AG08396 (cell line): Measurements from ENCODE around the gene POC1A.
A peak's percentile ranks its signal among the peaks of the same experiment; 100 is the strongest.

Experiments used
- DNase-seq: peaks from one replicate; pipeline ENCODE4 v3.0.0; 2012; ENCODE audit warnings: low spot score, mixed read lengths

The POC1A gene

DNA sequence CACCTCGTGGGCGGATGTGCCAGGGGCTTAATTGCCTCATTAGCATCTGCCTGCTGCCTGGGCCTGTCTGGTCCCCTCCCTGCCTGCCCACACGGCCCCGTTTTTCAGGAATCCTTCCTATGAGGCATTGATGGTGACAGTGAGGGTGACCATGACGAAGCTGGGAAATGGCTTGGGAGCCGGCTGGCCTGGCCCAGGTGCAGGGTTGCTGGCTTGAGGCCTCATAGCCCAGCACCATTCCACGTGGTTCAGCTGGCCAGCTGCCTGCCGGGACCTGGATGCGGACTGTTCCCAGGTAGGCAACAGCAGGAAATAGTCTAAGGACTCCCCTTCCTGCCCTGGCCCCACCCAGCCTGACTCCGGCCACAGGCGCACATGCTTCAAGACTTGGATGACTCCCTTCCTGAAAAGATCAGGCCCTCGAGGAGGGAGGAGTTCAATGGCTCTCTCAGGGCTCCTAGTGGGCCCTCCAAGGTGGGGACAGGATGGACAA, 88.9 kb downstream of the POC1A start:
- DNase-seq, result no peak

GRCh38 chr3:52064561-52064960, 89.7 kb downstream of the POC1A start:
- DNase-seq, result no peak

GRCh38 chr3:52063026-52063723, 91.0 kb downstream of the POC1A start:
- DNase-seq, result no peak

GRCh38 chr3:52062505-52062904, 91.7 kb downstream of the POC1A start:
- DNase-seq, result peak; percentile 86

DNA sequence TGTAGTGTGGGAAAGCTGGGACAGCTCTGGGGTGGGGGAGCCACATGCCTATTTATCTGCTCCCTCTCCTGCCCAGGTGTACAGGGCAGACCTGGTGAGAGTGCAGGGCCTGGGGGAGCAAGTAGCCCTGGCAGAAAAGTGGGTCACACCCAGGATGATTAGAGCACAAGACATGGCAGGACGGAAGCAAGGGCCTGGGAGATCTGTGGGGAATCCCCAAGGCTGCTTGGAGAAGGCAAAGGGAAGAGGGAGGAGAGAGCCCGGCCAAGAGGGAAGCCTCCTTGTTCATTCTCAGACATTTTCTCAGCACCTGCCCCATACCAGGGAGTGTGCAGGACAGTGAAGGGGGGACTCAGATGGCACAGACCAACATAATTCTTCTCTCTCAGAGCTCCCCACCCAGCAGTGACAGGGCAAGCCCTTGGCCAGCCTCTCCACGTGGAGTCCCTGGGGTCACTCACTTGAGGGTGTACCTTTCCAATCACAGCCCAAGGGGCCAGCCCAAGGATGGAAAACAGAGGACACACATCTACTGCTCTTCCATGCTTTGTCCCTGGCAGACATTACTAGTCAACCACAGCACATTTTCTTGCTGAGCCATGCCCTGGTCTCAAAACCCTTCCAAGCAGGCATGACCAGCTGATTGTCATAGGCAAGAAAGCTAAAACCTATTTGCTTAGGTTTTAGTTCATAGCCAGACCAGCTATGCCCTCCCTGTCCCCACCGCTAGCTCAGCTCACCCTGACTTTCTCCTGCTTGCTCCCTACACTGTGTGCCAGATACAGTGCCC, 92.9 kb downstream of the POC1A start:
- DNase-seq, result no peak

GRCh38 chr3:52059781-52060180, 94.4 kb downstream of the POC1A start:
- no peak for DNase-seq

GRCh38 chr3:52057812-52058495, 96.3 kb downstream of the POC1A start:
- DNase-seq, result no peak

DNA sequence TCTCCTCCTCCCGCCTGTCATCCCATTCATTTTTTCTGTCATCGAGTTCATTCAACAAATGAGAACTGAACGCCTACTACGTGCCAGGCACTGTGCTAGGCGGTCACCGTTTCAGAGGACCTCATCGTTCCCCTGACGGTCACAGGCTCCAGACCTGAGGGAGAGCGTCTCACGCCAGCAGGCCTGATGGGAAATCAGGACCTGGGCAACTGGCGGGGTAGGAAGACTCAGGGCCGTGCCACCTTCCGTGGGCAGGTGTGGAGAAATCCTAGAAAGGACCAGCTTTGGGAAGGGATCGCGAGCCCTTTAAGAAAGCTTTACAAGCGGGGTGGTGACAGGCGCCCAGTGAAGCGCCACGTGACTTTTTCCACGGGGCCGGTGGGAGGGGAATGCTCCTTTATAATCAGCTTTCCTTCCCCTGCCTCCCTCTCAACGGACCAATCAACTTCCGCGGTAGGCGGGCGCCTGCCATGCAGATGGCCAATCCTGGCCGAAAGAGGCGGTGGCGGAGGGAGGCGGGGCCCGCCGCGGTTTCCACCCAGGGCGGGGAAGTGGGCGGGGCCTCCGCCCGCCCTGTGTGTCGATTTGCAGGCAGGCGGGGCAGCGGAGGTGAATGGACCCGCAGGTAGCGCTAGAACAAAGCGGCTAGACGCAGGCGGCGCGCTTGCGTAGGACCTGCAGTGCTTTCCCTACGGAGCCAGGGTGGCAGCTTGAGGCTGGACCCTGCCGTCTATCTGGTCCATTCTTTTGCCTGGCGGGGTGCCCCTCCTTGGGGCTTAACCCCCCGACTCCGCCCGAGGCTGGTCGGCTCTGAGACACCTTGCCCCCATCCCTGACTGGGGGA, 97.0 kb downstream of the POC1A start:
- peak; percentile 98 for DNase-seq

- peak; percentile 81 for DNase-seq
Observed at GRCh38 chr3:52056521-52056967, 97.7 kb downstream of the POC1A start, which contains the start of gene DUSP7. DUSP7 (minus strand) TSS chr3:52056571; CDS start chr3:52056366, 205 bp downstream.

DNA sequence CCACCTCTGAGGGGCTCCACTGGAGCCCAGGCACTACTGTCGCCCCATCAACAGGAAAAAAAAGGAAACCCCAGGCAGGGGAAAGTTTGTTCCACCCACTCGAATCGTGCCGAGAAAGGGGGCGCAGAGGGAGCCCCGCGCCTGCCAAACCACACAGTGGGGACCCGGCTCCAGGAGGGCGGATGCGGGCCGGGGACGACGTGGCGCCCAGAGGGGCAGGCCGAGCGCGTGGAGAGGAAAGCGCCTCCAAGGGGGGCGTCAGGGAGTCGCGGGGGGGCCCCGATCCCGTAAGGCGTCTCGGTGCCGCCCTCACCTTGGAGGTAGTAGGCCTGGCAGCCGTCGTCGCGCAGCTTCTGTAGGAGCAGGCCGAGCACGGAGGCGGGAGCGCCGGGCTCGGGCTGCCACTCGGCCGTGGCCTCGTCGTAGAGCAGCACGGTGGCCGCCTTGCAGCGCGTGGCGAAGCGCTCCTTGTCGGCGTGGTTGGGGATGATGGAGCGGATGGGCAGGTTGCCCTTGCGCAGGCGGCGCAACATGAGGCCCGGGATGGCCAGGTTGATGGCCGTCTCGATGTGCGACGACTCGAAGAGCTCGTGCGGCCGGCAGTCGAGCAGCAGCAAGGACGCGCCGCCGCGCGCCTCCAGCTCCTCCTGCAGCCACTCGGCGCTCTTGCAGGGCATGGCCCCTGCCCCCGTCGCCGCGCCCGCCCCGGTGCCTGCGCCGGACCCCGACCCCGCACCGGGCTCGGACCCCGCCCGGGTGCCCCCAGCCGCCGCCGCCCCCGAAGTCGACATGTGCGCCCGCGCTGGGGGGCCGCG, 98.5 kb downstream of the POC1A start:
- DNase-seq, result peak; percentile 67

DNA sequence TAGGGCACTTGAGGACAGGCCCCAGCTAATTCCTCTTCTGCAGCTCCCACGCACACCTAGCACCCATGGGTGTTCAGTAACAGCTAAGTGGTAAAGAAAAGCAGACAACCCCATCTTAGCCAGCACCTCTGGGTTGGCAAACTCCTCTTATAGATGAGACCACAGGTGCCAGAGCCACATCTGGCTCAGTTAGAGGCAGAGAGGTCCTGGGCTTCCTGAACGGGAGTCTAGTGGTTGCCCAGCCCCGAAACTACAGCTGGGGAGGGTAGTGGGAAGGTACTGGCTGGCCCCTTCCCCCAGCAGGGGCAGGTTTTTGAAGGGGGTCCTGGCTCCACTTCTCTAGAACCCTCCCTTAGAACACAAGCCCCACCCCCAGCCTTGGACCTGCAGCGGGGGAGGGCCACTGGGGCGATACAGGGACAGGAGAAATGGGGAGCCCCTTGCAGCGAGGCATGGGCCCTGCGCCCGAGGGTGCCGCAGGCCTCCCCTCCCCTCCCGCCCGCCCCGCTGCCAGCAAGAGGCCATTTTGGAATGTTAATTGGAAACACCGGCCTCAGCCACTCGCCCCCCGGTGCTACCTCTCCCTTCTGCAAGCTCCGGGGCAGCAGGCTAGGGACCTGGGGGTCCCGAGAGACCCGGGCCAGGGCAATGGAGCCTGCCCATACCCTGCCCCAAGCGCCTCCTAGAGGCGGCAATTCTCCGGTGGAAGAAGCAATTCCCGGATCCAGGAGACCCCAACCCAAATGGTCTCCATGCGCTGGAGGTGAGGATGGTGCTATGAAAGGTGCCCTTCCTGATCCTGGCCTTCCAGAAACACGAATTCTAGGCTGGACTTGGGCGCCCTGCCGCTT, 99.3 kb downstream of the POC1A start:
- peak; percentile 68 for DNase-seq

DNA sequence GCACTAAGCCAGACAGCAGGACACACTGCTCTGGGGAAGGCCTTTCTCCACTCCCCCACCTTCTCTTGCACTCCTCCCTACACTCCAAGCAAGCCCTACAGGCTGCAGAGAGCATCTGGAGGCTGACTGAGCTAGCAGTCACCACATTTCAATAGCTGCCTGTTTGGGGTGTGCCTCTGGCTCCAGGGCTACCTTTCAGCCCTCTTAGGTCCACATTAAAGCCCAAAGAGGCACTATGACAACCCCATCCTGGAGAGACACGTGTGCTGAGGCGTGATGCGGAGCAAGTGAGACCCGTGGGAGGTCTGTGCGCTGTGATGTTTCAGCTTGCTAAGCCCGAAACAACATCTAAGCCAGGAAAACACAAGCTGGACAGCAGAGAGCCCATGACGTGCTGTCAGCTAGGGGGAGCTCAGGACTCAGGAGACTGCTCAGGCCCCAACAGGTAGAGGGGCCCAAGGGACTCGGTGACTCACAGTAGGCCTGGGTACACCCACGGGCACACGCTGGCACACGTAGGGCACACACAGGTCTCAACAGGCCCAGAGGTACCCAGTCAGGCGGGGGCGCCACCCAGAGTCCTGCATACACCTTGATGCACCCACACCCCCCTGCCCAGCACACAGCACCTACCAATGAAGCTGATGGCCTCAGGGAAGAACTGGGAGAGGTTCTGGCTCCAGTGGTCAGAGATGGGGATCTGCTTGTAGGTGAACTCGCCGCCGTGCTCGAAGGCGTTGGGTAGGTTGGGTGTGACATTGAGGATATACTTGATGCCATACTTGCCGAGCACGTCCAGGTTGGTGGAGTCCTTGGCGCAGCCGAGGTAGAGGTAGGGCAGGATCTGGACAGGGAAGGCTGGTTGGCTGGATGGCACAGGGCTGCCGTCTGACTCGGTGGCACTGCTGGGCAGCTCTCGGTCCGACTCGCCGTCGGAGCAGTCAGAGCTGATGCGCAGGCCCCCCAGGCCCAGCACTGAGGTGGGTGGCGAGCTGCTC, 100.6 kb downstream of the POC1A start:
- DNase-seq, result peak; percentile 49

DNA sequence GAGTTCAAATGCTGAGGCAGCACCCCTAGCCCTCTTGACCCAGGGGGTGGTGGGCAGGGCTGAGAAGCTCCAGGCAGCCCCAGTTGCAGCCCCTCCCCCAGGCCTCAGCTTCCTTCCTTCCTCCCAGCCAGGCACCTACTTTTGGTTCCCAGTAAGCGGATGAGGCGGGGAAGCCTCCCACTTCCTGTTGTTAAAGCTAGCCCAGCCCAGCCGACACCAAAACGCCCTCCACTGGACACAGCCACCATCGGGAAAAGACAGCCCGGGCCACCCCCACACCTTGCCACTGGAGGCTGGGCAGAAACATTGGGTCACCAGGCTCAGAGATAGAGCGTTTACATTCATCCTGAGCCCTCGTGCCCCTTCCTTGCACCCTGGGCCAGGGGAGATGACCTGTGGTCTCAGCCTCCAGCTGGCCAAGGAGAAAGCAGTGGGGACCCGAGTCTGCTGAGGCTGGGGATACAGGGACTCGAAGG, 101.4 kb downstream of the POC1A start:
- peak; percentile 84 for DNase-seq

GRCh38 chr3:52051444-52051843, 102.8 kb downstream of the POC1A start:
- no peak for DNase-seq

GRCh38 chr3:52050571-52050970, 103.7 kb downstream of the POC1A start:
- DNase-seq, result no peak

DNA sequence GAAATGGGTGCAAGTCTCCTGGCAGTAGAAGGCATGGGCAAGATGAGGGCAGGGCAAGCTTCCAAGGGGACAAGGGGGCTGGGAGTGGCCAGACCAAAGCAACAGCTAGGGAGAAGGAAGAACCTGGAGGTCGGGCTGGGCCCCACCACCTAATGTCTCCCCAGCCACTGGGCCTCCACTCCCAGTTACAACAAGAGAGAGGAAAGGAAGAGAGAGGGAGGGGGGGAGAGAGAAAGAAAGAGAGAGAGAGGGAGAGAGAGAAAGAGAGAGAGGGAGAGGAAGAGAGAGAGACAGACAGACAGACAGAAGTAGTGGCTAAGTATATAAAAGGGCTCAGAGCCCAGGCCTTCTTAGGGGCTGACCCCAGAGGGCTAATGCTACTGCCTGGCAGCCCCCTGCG, 104.7 kb downstream of the POC1A start:
- no peak for DNase-seq

GRCh38 chr3:52047295-52047960, 106.8 kb downstream of the POC1A start:
- no peak for DNase-seq

DNA sequence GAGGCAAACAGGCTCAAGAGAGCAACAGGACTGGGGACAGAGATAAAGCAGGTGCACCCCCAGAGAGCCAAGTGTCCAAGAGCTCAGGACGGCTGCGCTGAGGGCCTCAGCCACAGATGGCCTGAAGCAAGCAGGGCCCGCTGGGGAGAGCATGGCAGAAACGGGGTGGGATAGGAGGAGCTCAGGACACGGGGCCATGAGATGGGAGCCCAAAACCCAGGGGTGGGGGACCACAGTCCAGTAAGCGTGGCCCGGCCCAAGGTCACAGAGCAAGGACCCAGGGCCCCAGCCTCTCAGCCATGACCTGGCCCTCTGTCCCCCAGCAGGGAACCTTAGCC, 107.4 kb downstream of the POC1A start:
- DNase-seq, result no peak
